ENCODE data around the gene WWC2.

Gene WWC2

DNA sequence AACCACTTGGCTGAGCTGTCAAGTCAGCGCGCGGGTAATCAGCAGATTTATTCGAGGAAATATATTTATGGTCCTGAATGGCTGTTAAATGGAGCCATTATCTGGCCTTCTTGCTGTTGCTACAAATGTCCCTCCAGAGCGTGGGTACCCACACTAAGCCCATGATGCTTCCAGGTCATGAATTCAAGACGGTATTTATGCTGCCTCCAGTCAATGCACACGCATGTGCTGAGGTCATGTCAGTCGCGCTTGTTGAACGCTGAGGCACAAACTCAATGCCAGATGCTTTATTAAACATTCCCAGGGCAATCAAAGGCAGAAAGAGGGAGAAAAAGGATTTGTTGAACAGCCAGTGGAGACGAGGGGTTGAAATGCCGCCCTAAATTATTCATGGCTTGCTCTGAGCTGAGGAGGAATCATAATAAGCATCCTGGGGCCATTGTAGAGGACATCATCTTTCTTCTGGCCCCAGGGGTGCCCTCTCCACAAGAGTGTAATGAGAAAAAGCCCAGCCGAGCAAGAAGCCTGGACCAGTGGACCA is 259.2 kb downstream of the WWC2 start:
- no peaks in the 10 kb centered on the region for H3K36me3 Mint-ChIP-seq (ENCODE audit: insufficient read depth)
- ATAC-seq (replicated peaks; ENCODE audit: extremely low read depth, poor library complexity, severe bottlenecking): no peak
- no peaks in the 10 kb centered on the region for H3K4me1 Mint-ChIP-seq
- no peak overlapping the region for H3K4me3 Mint-ChIP-seq
- H3K27me3 Mint-ChIP-seq: peaks cover 31% of the 10 kb centered on the region
- DNase-seq (ENCODE audit: low spot score in 2 of 2): no peak
- no peak overlapping the region for H3K27ac Mint-ChIP-seq (ENCODE audit: low read depth)
- H3K9me3 Mint-ChIP-seq: no peaks in the 10 kb centered on the region

DNA sequence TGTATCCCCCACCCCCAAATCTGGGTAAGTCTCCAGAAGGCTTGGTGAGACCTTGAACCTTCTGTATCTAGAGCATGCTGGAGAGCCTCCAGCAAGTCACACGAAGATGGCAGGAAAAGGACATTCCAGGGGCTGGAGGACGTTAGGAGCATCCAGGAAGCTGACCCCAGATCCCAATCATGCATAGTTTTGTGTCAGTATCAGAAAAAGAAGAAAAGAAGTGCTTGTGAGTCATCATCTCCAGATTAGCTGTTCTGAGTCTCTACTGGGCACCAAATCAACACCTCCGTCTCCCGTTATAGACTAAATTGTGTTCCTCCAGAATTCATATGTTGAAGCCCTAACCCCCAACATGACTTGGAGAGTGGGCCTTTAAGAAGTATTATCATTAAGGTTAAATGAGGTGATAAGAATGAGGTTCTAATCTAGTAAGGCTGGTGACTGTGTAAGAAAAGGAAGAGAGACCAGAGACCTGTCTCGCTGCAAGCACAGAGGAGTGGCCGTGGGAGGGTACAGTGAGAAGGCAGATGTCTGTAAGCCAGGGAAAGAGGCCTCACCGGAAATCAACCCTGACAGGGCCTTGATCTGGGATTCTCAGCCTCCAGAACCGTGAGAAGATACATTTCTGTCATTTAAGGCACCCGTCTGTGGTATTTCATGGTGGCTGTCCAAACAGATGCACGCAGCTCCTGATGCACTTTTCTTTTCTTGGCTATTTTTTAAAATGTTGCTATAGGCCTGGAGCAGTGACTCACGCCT is 261.3 kb downstream of the WWC2 start:
- no peak for ATAC-seq (replicated peaks; ENCODE audit: extremely low read depth, poor library complexity, severe bottlenecking)

DNA sequence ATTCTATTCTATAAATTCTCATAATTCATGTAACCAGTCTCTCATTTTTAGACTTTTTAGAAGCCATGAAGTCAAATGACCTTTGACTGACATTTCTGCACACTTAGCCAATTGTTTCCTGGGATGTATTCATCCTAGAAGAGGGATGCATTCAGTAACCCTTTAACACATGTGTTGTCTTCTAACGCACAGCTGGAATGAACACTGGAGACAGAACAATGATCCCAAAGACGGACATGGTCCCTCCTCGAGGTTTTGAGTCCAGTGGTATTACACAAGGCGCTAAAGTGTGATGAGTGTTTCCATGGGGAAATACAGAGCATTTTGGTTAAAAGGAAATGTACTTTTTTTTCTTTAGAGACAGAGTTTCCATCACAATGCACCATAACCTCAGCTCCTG is 263.0 kb downstream of the WWC2 start:
- no peaks in the 10 kb centered on the region for H3K4me1 Mint-ChIP-seq
- no peak overlapping the region for H3K27ac Mint-ChIP-seq (ENCODE audit: low read depth)
- H3K36me3 Mint-ChIP-seq (ENCODE audit: insufficient read depth): no peaks in the 10 kb centered on the region
- peaks cover 14% of the 10 kb centered on the region for H3K27me3 Mint-ChIP-seq
- no peaks in the 10 kb centered on the region for H3K9me3 Mint-ChIP-seq
- ATAC-seq (replicated peaks; ENCODE audit: extremely low read depth, poor library complexity, severe bottlenecking) (no peak), DNase-seq (ENCODE audit: low spot score in 2 of 2) (no peak)
- H3K4me3 Mint-ChIP-seq: no peak overlapping the region

More for the DNA sequence above, 261.3 kb downstream of the WWC2 start:
- Mint-ChIP-seq H3K4me3 (no peak overlapping the region), H3K27me3 (peaks cover 31% of the 10 kb centered on the region), H3K9me3 (no peaks in the 10 kb centered on the region), H3K36me3 (ENCODE audit: insufficient read depth) (no peaks in the 10 kb centered on the region), H3K4me1 (no peaks in the 10 kb centered on the region), H3K27ac (ENCODE audit: low read depth) (no peak overlapping the region)
- no peak for DNase-seq (ENCODE audit: low spot score in 2 of 2)

DNA sequence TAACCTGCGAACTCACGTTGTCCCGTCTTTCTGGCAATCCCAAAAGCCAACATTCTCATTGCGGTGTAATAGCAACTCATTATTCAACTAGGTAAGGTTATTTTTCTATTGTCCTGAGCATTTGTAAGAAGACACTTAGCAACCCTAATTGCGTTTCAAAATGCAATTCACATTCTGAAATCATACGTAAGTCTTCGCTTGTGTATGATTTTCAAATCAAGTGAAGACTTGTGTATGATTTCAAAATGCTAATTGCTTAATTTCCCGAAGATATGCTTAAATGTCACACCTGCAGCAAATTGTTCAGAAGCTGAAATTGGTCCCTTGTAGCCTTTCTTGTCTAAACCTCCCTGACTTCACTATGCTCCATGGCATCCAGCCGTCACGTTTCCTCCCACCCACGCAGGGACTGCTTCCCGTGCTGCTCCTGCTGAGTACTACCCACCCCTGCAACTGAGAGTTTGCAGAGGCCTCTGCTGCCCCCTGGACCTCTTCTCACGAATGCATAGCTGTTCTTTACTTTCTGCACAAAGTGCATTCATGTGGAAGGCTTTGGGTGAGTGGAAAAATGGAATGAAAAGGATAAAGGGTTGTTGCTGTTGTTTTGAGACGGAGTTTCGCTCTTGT is 264.0 kb downstream of the WWC2 start:
- no peaks in the 10 kb centered on the region for H3K4me1 Mint-ChIP-seq
- DNase-seq (ENCODE audit: low spot score in 2 of 2): no peak
- no peaks in the 10 kb centered on the region for H3K9me3 Mint-ChIP-seq
- H3K4me3 Mint-ChIP-seq: no peak overlapping the region
- peaks cover 4% of the 10 kb centered on the region for H3K27me3 Mint-ChIP-seq
- H3K27ac Mint-ChIP-seq (ENCODE audit: low read depth): no peak overlapping the region
- no peak for ATAC-seq (replicated peaks; ENCODE audit: extremely low read depth, poor library complexity, severe bottlenecking)
- no peaks in the 10 kb centered on the region for H3K36me3 Mint-ChIP-seq (ENCODE audit: insufficient read depth)

DNA sequence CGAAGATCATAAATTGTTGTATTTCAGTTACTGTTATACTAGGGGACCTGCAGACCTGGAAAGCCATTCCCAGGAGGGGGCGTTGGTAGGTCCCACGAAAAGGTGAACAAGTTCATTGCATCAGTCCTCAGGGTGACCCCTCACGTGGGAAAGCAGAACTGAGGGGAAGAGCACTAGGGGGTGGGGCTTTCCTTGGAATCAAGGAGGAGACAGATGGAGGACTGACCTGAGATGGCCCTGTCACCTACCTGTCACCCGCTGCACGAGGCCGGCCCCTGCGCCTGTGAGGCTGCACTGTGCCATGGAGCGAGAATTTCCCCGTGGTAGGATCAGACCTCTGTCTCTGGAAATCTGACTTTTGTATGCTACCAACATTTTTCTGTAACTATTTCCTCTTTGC is 265.0 kb downstream of the WWC2 start:
- Mint-ChIP-seq H3K4me1 (no peaks in the 10 kb centered on the region), H3K9me3 (no peaks in the 10 kb centered on the region), H3K27me3 (peaks cover 4% of the 10 kb centered on the region), H3K36me3 (ENCODE audit: insufficient read depth) (no peaks in the 10 kb centered on the region), H3K4me3 (no peak overlapping the region), H3K27ac (ENCODE audit: low read depth) (no peak overlapping the region)
- ATAC-seq (replicated peaks; ENCODE audit: extremely low read depth, poor library complexity, severe bottlenecking) (no peak), DNase-seq (ENCODE audit: low spot score in 2 of 2) (no peak)

DNA sequence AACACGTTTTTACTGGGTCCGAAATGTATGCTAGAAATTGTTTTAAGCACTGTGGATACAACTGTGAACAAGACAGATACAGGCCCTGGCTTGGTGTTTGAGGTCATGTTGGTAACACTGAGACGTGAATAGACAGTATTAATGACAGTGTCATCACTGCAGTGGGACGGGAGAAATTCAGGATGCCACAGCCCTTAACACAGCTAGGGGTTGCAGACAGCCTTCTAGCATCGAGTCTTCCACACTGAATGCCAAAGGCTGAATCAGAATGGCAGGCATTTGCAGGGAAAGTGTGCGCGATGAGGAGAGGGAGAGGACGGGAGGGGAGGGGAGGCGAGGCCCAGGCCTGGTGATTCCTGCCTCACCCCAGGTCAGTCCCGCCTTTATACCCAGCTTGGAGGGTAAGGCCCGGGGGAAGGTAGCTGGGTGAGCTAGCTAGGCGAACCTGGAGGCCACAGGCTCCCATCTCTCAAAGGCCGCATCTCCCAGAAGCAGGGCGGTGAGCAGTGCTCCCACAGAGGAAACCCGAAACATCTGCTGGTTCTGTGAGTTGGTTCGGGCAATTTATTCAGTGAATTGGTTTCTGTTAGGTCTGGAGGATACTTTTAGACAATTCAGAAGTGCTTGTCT is 267.3 kb downstream of the WWC2 start:
- Mint-ChIP-seq H3K4me3 (no peak overlapping the region), H3K4me1 (no peaks in the 10 kb centered on the region), H3K36me3 (ENCODE audit: insufficient read depth) (no peaks in the 10 kb centered on the region), H3K27ac (ENCODE audit: low read depth) (no peak overlapping the region), H3K27me3 (peaks cover 8% of the 10 kb centered on the region), H3K9me3 (no peaks in the 10 kb centered on the region)
- ATAC-seq (replicated peaks; ENCODE audit: extremely low read depth, poor library complexity, severe bottlenecking) (no peak), DNase-seq (ENCODE audit: low spot score in 2 of 2) (no peak)

DNA sequence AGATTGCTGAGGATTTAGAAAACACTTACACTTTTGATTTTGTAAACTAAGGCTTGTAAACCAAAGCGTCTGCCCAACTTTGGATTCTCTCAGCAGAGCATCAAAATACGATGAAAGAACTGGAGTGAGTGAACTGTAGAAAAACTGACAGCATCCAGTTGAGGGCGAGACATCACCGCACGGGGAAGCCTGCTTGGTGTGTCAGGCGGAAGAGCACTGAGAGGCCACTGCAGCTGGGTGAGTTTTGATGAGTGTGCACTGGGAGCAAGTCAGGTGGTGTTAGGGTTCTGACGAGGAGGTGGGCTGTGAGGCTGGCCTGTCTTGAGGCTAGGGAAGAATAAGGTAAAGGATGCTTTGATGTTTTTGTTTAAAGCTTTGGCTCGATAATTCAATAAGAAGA is 270.0 kb downstream of the WWC2 start:
- no peak for ATAC-seq (replicated peaks; ENCODE audit: extremely low read depth, poor library complexity, severe bottlenecking)
- Mint-ChIP-seq H3K9me3 (no peaks in the 10 kb centered on the region), H3K4me3 (no peak overlapping the region), H3K36me3 (ENCODE audit: insufficient read depth) (no peaks in the 10 kb centered on the region), H3K4me1 (no peaks in the 10 kb centered on the region), H3K27me3 (peaks cover 8% of the 10 kb centered on the region), H3K27ac (ENCODE audit: low read depth) (no peak overlapping the region)
- no peak for DNase-seq (ENCODE audit: low spot score in 2 of 2)
